SK-N-SH treated with all-trans-retinoic acid at 6 μM for 48 hours (cell line): ENCODE results near the gene LYPD1.

Experiments
- ARNTL ChIP-seq: fragments of 450-650 bp; formaldehyde crosslinking; IDR thresholded peaks from 2 replicates; pipeline ENCODE4 v1.5.0; 2020; ENCODE audit warnings: low read depth, mild to moderate bottlenecking, moderate library complexity, borderline replicate concordance
- CREB5 ChIP-seq: fragments of 250-450 bp; sonication (Bioruptor Pico); IDR thresholded peaks from 2 replicates; pipeline ENCODE4 v1.5.1; 2020; ENCODE audit warnings: low read depth, mild to moderate bottlenecking, moderate library complexity
- CSDC2 ChIP-seq: fragments of 250-450 bp; sonication (Bioruptor Pico); IDR thresholded peaks from 2 replicates; pipeline ENCODE4 v1.5.0; 2020; ENCODE audit warnings: mild to moderate bottlenecking, moderate library complexity
- ESRRG ChIP-seq: fragments of 250-450 bp; sonication (Bioruptor Pico); IDR thresholded peaks from 2 replicates; pipeline ENCODE4 v1.6.1; 2021; ENCODE audit warnings: mild to moderate bottlenecking
- GLIS3 ChIP-seq: fragments of 250-450 bp; sonication (Bioruptor Pico); IDR thresholded peaks from 2 replicates; pipeline ENCODE4 v1.5.0; 2020; ENCODE audit warnings: mild to moderate bottlenecking, moderate library complexity
- OSR1 ChIP-seq: fragments of 250-450 bp; sonication (Bioruptor Pico); IDR thresholded peaks from 2 replicates; pipeline ENCODE4 v1.8.0; 2022; ENCODE audit warnings: moderate library complexity, mild to moderate bottlenecking, inconsistent platforms
- PATZ1 ChIP-seq: fragments of 250-450 bp; sonication (Bioruptor Pico); IDR thresholded peaks from 2 replicates; pipeline ENCODE4 v1.8.0; 2020; ENCODE audit warnings: mild to moderate bottlenecking, moderate library complexity, borderline replicate concordance
- RARB ChIP-seq: fragments of 250-450 bp; sonication (Bioruptor Pico); IDR thresholded peaks from 2 replicates; pipeline ENCODE4 v1.8.0; 2021; ENCODE audit warnings: mild to moderate bottlenecking, moderate library complexity
- SNAI2 ChIP-seq: fragments of 250-450 bp; sonication (Bioruptor Pico); IDR thresholded peaks from 2 replicates; pipeline ENCODE4 v1.5.0; 2020; ENCODE audit warnings: mild to moderate bottlenecking, moderate library complexity
- TSHZ2 ChIP-seq: fragments of 250-450 bp; sonication (Bioruptor Pico); IDR thresholded peaks from 2 replicates; pipeline ENCODE4 v1.5.0; 2020; ENCODE audit warnings: mild to moderate bottlenecking, moderate library complexity
- ZFP3 ChIP-seq: fragments of 250-450 bp; sonication (Bioruptor Pico); IDR thresholded peaks from 2 replicates; pipeline ENCODE4 v1.5.0; 2020; ENCODE audit warnings: mild to moderate bottlenecking, moderate library complexity
- ZFP30 ChIP-seq: fragments of 450-650 bp; formaldehyde crosslinking; IDR thresholded peaks from 2 replicates; pipeline ENCODE4 v1.5.0; 2022; ENCODE audit warnings: mild to moderate bottlenecking, moderate library complexity
- ZNF70 ChIP-seq: fragments of 450-650 bp; formaldehyde crosslinking; IDR thresholded peaks from 2 replicates; pipeline ENCODE4 v1.5.0; 2020; ENCODE audit warnings: mild to moderate bottlenecking, moderate library complexity

- TF ChIP-seq ESRRG (CRISPR knock-in tag): no peak
- no peak for TF ChIP-seq ZFP3
- TF ChIP-seq RARB (CRISPR knock-in tag): no peak
- no peak for TF ChIP-seq CSDC2 (CRISPR knock-in tag)
- TF ChIP-seq TSHZ2 (CRISPR knock-in tag): no peak
- no peak for TF ChIP-seq GLIS3
- TF ChIP-seq SNAI2 (CRISPR knock-in tag): no peak
- TF ChIP-seq ZFP30 (CRISPR knock-in tag): no peak
- TF ChIP-seq CREB5: no peak
- no peak for TF ChIP-seq ARNTL (CRISPR knock-in tag)
- TF ChIP-seq PATZ1 (CRISPR knock-in tag): no peak
- TF ChIP-seq ZNF70 (CRISPR knock-in tag): no peak
- TF ChIP-seq OSR1 (CRISPR knock-in tag): no peak
Observed at GRCh38 chr2:132645722-132646539, 24.1 kb downstream of the LYPD1 start.
